Lung (tissue), 12 donors: Measurements from ENCODE around the gene PLEKHA1. TPM values are rescaled to one million over a fixed set of nuclear protein-coding genes. Genes with fewer than 3 reads are reported as not detected.

ENCODE experiments used
- ATAC-seq: fragments of 200-7000 bp; cut with Tn5 transposase; one replicate; pipeline ENCODE4 v1.9.1; 2020; ENCODE audit warnings: moderate number of reproducible peaks; ENCODE audit not compliant: insufficient read depth, low FRiP score
- DNase-seq, 3 donors: peaks; one replicate each; pipeline ENCODE4 v3.0.0-alpha.2; 2013 to 2017
- H3K27ac ChIP-seq, 2 donors: one replicate each; pipeline ENCODE4 v1.5.1; 2013; ENCODE audit warnings: mild to moderate bottlenecking in 2 of 2, moderate library complexity in 2 of 2, control low read depth in 1 of 2, inconsistent platforms in 1 of 2, low read depth in 1 of 2, low read length in 1 of 2
- H3K27me3 ChIP-seq, 3 donors: one replicate each; pipeline ENCODE4 v1.5.1; 2013; ENCODE audit warnings: low read length in 2 of 3; ENCODE audit not compliant: control insufficient read depth in 3 of 3, insufficient read depth in 3 of 3
- H3K36me3 ChIP-seq, 4 donors: one replicate each; pipeline ENCODE4 v1.5.1; 2013; ENCODE audit warnings: low read length in 4 of 4, mild to moderate bottlenecking in 1 of 4, moderate library complexity in 1 of 4; ENCODE audit not compliant: control insufficient read depth in 4 of 4, insufficient read depth in 4 of 4
- H3K4me1 ChIP-seq, 5 donors: one replicate each; pipeline ENCODE4 v1.5.1; 2013; ENCODE audit warnings: low read length in 5 of 5, mild to moderate bottlenecking in 2 of 5, moderate library complexity in 1 of 5; ENCODE audit not compliant: control insufficient read depth in 5 of 5, insufficient read depth in 5 of 5
- H3K4me3 ChIP-seq: one replicate; pipeline ENCODE4 v1.5.1; 2013; ENCODE audit warnings: mild to moderate bottlenecking, control low read depth, moderate library complexity
- H3K9ac ChIP-seq, 2 donors: one replicate each; pipeline ENCODE4 v1.5.1; 2013; ENCODE audit warnings: low read length in 2 of 2, control low read depth in 1 of 2; ENCODE audit not compliant: insufficient read depth in 1 of 2
- H3K9me3 ChIP-seq, 4 donors: one replicate each; pipeline ENCODE4 v1.5.1; 2013; ENCODE audit warnings: low read length in 3 of 4, mild to moderate bottlenecking in 1 of 4, moderate library complexity in 1 of 4; ENCODE audit not compliant: control insufficient read depth in 4 of 4, insufficient read depth in 3 of 4
- WGBS, 2 donors: extraction: QIAGEN DNeasy Blood & Tissue Kit; methylation state at CpG; one replicate each; pipeline ENCODE4 v1.1.7; 2013; 5-methylcytosine and 5-hydroxymethylcytosine counted together
- polyA plus RNA-seq, 2 donors: library from polyadenylated mRNA; stranded (reverse); fragments of 200-250 nt; gene quantifications; one replicate each; pipeline ENCODE4 v1.2.1, GENCODE V29; 2013
- total RNA-seq, 2 donors: library from RNA; depleted of rRNA in 1 of 2; stranded (reverse); fragments of >200 nt in 1 of 2; gene quantifications; one replicate each; pipeline ENCODE4 v1.2.1, GENCODE V29; 2014 to 2021
- TF ChIP-seq, protein P1 (sequence below): IDR thresholded peaks from 2 replicates; pipeline ENCODE4 v1.5.1; 2012; ENCODE audit warnings: mild to moderate bottlenecking; ENCODE audit errors: control extremely low read depth, extremely low read depth
- donor health status: control.
- donor health status: control.
- donor health status: Bipolar disorder and iron deficiency.
- donor health status: healthy.
- donor health status: DM: yes; HTN: yes; CAD: no.

PLEKHA1 gene
- total and polyA plus RNA-seq, 4 donors, result 18.9 to 73.2 (median 28.2) TPM

DNA sequence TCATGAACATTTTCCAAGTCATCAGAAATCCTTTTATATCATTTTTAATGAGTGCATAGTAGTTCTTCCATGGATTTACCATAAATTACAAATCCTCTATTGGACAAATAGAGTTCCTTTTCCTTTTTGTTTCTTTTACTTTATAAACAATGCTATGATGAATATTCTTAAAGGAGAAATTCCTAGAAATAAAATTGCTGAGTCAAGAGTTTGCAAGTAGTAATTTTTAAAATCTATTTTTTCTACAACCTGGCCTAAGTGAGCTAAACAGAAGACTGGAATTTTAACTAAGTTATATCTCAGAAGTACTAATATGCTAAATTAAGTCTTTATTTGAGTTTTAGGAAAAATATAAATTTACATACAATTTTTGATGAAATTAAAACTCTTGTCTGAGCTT is 38.8 kb downstream of the PLEKHA1 start:
- H3K36me3 ChIP-seq, result peaks cover 0 to 22% (median 7%) of the 10 kb centered on the region in 4 donors
- no peaks in the 10 kb centered on the region for H3K4me1 ChIP-seq
- DNase-seq (no peak), ATAC-seq (no peak)
- no peaks in the 10 kb centered on the region for H3K27me3 ChIP-seq
- no peak overlapping the region for H3K9ac ChIP-seq
- TF ChIP-seq, protein P1, sequence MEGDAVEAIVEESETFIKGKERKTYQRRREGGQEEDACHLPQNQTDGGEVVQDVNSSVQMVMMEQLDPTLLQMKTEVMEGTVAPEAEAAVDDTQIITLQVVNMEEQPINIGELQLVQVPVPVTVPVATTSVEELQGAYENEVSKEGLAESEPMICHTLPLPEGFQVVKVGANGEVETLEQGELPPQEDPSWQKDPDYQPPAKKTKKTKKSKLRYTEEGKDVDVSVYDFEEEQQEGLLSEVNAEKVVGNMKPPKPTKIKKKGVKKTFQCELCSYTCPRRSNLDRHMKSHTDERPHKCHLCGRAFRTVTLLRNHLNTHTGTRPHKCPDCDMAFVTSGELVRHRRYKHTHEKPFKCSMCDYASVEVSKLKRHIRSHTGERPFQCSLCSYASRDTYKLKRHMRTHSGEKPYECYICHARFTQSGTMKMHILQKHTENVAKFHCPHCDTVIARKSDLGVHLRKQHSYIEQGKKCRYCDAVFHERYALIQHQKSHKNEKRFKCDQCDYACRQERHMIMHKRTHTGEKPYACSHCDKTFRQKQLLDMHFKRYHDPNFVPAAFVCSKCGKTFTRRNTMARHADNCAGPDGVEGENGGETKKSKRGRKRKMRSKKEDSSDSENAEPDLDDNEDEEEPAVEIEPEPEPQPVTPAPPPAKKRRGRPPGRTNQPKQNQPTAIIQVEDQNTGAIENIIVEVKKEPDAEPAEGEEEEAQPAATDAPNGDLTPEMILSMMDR, result no peak
- no peak overlapping the region for H3K27ac ChIP-seq
- H3K9me3 ChIP-seq, result no peaks in the 10 kb centered on the region
- H3K4me3 ChIP-seq, result no peak overlapping the region

DNA sequence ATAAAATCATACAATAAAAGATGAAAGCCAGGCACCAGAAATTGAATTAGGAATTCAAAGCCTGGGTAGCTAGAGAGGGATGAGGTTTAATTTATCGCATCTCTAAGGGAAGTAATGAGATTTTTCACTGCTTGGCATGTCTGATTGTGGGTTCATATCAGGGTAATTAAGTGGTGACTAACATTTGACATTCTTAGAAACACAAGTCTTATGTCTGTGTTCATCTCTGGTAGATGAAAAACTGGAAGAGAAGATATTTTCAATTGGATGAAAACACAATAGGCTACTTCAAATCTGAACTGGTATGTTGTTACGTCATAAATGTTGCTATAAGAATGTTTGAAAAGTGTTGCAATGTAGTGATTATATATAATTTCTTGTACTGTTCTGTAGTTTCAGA is 43.2 kb downstream of the PLEKHA1 start:
- no peak for ATAC-seq
- H3K36me3 ChIP-seq, result peaks cover 0 to 23% (median 6%) of the 10 kb centered on the region in 4 donors
- 83 to 84% methylated on average over 2 of the region's 2 CpGs for WGBS, 2 donors

GRCh38 chr10:122419016-122419415 is 44.5 kb downstream of the PLEKHA1 start:
- Histone ChIP-seq H3K9me3 (no peaks in the 10 kb centered on the region), H3K4me3 (no peak overlapping the region), H3K9ac (no peak overlapping the region), H3K27me3 (no peaks in the 10 kb centered on the region), H3K27ac (no peak overlapping the region), H3K36me3 (peaks cover 0 to 21% (median 6%) of the 10 kb centered on the region in 4 donors), H3K4me1 (peaks cover 0 to 9% (median 0%) of the 10 kb centered on the region in 5 donors)
- 69 to 79% methylated on average over 1 of the region's 1 CpG for WGBS, 2 donors
- ATAC-seq, result no peak
- DNase-seq, result no peak
- TF ChIP-seq, protein P1, result no peak

More for the DNA sequence above, 43.2 kb downstream of the PLEKHA1 start:
- Histone ChIP-seq H3K9me3 (no peaks in the 10 kb centered on the region), H3K4me1 (peaks cover 0 to 9% (median 0%) of the 10 kb centered on the region in 5 donors), H3K4me3 (no peak overlapping the region), H3K27ac (no peak overlapping the region), H3K27me3 (no peaks in the 10 kb centered on the region), H3K9ac (no peak overlapping the region)
- DNase-seq, result no peak
- TF ChIP-seq, protein P1, result no peak
